ENCODE data around the gene ITGA6.
A peak's percentile ranks its signal among the peaks of the same experiment; 100 is the strongest.

Gene ITGA6

DNA sequence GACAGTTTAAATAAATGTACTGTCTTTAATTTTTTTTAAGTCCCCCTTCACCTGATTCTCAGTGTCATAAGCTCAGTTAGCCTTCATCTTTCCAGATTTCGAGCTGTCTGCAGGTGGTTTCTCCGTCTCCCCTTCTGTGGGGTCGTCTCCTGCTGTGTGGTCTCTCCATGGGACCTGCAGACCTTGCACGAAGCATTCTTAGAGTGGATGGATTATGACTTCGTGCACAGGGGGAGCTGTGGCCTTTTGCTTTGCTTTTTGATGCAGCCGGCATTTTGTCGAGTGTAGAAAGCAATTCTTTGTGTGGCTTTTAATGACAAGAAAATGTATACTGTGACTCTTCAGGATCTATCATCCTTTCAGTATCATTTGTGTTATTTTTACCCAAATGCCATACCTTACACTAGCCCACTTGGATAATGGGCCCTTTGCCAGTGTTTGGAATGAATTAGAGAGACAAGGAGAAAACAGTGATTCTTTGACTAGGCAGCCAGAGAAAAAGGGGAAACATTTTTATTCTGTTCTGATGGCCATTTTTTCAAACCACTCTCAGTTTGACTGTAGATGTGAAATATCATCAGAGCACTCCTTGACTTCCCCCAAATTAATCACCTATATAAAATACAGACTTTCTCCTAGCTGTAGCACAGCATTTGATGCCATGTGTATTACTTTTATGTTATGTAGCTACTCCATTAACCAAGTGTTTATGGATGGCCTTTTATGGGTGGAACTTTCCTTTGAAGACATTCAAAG is 54.3 kb downstream of the ITGA6 start:
- no peak for DNase-seq (ENCODE audit: low read depth)
- TF ChIP-seq, protein P1, sequence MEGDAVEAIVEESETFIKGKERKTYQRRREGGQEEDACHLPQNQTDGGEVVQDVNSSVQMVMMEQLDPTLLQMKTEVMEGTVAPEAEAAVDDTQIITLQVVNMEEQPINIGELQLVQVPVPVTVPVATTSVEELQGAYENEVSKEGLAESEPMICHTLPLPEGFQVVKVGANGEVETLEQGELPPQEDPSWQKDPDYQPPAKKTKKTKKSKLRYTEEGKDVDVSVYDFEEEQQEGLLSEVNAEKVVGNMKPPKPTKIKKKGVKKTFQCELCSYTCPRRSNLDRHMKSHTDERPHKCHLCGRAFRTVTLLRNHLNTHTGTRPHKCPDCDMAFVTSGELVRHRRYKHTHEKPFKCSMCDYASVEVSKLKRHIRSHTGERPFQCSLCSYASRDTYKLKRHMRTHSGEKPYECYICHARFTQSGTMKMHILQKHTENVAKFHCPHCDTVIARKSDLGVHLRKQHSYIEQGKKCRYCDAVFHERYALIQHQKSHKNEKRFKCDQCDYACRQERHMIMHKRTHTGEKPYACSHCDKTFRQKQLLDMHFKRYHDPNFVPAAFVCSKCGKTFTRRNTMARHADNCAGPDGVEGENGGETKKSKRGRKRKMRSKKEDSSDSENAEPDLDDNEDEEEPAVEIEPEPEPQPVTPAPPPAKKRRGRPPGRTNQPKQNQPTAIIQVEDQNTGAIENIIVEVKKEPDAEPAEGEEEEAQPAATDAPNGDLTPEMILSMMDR (conservative IDR thresholded peaks at IDR 0.05; ENCODE audit: control insufficient read depth, insufficient read depth, low read depth, low read length), result no peak

DNA sequence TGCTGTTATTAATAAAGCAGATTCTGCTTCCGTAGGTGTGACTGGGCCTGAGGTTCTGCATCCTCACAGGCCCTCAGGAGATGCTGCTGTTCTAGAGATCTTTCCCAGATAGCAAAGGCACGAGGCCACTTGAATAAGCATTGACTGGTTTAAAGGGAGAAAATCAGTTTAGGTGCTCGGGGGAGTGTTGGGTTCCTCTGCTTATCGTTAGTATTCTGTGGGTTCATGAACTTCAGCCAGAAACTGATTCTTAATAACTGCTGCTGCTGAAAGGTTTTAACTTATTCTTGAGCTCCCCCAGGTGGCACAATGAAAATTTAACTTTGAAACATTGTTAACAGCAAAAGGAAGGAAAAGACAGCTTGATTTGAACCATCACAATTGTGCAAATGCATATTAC is 56.9 kb downstream of the ITGA6 start:
- TF ChIP-seq, protein P1 (conservative IDR thresholded peaks at IDR 0.05; ENCODE audit: control insufficient read depth, insufficient read depth, low read depth, low read length), result peak; percentile 29
- H3K4me3 ChIP-seq (ENCODE audit: control insufficient read depth, low read depth, low read length), result no peak overlapping the region
- DNase-seq (ENCODE audit: low read depth), result peak; percentile 30

More for the DNA sequence above, 54.3 kb downstream of the ITGA6 start:
- no peak overlapping the region for H3K4me3 ChIP-seq (ENCODE audit: control insufficient read depth, low read depth, low read length)

DNA sequence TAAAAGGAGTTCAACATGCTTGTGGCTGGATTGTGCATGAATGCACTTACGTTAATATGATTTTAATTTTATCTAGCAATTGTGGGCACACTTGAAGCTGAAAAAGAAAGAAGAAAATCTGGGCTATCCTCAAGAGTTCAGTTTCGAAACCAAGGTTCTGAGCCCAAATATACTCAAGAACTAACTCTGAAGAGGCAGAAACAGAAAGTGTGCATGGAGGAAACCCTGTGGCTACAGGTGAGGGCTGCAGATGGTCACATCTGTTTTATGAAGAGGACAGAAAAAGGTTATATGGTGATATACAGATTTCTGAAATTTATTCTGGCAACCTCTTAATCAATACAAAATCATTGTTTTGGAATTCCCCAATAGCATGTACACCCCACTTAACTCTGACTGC is 57.3 kb downstream of the ITGA6 start:
- DNase-seq (ENCODE audit: low read depth), result no peak
- TF ChIP-seq, protein P1 (conservative IDR thresholded peaks at IDR 0.05; ENCODE audit: control insufficient read depth, insufficient read depth, low read depth, low read length), result no peak

DNA sequence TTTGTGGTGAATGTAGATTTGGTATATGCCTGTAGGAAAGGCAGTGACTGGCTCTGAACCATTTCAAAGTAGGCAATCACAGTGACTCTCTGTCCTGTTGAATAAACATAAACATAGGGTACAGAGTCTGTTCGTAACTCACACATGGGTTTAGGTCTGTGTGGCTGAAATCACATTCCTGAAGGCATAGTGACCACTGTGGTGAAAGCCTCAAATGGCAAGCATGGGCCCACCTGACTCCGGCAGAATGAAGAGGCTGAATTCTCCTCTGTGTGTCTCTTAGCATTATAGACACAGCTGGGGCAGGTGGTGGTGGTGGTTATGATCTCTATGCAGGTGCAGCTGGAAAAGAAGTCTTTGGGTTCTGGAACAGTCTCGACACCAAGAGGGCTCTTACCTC is 61.2 kb downstream of the ITGA6 start:
- TF ChIP-seq, protein P1 (conservative IDR thresholded peaks at IDR 0.05; ENCODE audit: control insufficient read depth, insufficient read depth, low read depth, low read length), result no peak
- no peak for DNase-seq (ENCODE audit: low read depth)
- H3K4me3 ChIP-seq (ENCODE audit: control insufficient read depth, low read depth, low read length), result no peak overlapping the region

More for the DNA sequence above, 57.3 kb downstream of the ITGA6 start:
- H3K4me3 ChIP-seq (ENCODE audit: control insufficient read depth, low read depth, low read length), result no peak overlapping the region

DNA sequence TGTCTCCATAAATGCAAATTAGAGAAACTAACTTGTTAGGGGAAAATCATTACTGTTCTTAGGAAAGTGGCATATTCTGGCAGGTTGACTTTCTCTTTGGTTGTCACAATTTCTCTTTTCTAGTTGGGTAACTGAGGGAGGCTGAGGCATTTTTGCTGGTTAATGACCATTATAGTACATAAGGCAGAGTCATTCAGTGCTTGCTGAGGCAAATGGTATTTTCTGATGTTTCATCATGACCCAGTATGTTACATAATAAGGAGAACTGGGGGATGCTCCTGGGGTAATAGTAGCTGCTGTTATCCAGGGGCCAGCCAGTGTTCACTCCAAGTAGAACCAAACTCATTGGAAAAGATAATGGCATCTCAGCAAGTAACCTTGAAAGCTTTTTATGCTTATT is 62.3 kb downstream of the ITGA6 start:
- DNase-seq (ENCODE audit: low read depth), result peak; percentile 6

DNA sequence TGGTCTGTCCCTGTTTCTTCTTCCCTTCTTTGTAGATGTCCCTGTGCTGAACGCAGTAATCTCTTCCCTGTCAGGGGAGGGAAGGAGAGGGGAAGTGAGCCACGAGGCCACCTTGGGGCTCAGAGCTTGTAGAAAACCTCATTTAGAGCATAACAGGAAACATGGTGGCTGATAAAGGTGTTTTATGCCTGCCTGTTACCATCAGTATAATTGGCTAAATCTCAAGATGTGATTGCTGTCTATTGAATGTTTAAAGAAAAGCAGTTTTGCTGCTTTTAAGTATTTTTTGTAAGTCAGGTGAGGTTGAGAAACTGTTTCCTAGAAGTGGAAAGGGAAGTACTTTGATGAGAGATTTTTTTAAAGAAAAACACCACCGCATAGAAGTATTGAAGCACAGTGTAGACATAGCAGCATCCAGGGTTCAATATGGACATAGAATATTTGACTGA is 68.8 kb downstream of the ITGA6 start:
- H3K4me3 ChIP-seq (ENCODE audit: control insufficient read depth, low read depth, low read length), result no peak overlapping the region
- DNase-seq (ENCODE audit: low read depth), result no peak
- TF ChIP-seq, protein P1 (conservative IDR thresholded peaks at IDR 0.05; ENCODE audit: control insufficient read depth, insufficient read depth, low read depth, low read length), result no peak

More for the DNA sequence above, 62.3 kb downstream of the ITGA6 start:
- H3K4me3 ChIP-seq (ENCODE audit: control insufficient read depth, low read depth, low read length), result no peak overlapping the region
- TF ChIP-seq, protein P1 (conservative IDR thresholded peaks at IDR 0.05; ENCODE audit: control insufficient read depth, insufficient read depth, low read depth, low read length), result no peak
